Measurements from ENCODE around the gene L2HGDH.

DNA sequence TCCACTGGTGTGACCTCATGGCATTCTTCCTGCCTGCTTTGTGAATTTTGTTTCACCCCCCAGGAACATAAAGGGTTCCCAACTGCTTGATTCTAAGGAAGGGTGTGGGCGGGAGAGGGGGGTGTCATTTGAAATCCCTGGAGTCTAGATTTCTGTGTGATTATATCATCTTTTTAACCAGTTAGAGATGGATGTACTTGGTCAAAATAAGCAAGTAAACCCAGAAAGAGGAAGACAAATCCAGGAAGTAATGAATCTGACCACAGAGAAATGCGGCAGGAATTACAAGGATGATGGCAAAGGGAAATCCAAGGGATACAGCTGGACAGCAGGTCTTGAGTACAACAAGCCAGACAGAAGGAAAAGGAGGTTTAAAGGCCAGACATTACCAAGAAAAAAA is 38.9 kb upstream of the L2HGDH start:
- TF ChIP-seq, protein P1, sequence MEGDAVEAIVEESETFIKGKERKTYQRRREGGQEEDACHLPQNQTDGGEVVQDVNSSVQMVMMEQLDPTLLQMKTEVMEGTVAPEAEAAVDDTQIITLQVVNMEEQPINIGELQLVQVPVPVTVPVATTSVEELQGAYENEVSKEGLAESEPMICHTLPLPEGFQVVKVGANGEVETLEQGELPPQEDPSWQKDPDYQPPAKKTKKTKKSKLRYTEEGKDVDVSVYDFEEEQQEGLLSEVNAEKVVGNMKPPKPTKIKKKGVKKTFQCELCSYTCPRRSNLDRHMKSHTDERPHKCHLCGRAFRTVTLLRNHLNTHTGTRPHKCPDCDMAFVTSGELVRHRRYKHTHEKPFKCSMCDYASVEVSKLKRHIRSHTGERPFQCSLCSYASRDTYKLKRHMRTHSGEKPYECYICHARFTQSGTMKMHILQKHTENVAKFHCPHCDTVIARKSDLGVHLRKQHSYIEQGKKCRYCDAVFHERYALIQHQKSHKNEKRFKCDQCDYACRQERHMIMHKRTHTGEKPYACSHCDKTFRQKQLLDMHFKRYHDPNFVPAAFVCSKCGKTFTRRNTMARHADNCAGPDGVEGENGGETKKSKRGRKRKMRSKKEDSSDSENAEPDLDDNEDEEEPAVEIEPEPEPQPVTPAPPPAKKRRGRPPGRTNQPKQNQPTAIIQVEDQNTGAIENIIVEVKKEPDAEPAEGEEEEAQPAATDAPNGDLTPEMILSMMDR (IDR thresholded peaks at IDR 0.05; ENCODE audit: borderline replicate concordance, extremely low read depth, low read length, poor library complexity, severe bottlenecking), result no peak
- TF ChIP-seq EZH2 (IDR thresholded peaks at IDR 0.05; ENCODE audit: borderline replicate concordance, low read depth, low read length, severe bottlenecking), result no peak

Data from DND-41 (cell line).